HEK293 (cell line): ENCODE data around the gene UTP14A.

Experiments
- CTCF ChIA-PET: fragments of 350-600 bp; formaldehyde crosslinking; extraction: SDS; loops from one replicate; lab custom pipeline; 2021; ENCODE audit warnings: antibody characterized with exemption; lab: Yijun Ruan, JAX
- POLR2A ChIA-PET: fragments of 300-600 bp; formaldehyde crosslinking; extraction: SDS; loops from one replicate; lab custom pipeline; 2020; ENCODE audit warnings: antibody characterized with exemption, inconsistent platforms; lab: Yijun Ruan, JAX
- H3K27ac ChIP-seq: fragments of 200-500 bp; sonication (Bioruptor generic); 2 replicates; pipeline ENCODE4 v1.5.1; 2014; ENCODE audit warnings: low read depth, low read length, control low read depth, inconsistent platforms; ENCODE audit errors: extremely low read depth
- H3K36me3 ChIP-seq, 2 experiments: fragments of 200-500 bp in 1 of 2; sonication (Bioruptor generic) in 1 of 2; 1 replicate in 1 of 2; 2 replicates in 1 of 2; pipeline ENCODE4 v1.5.1; 2014 to 2017; ENCODE audit warnings: inconsistent platforms in 2 of 2, low read length in 2 of 2; ENCODE audit not compliant: control insufficient read depth in 2 of 2, insufficient read depth in 1 of 2
- H3K4me1 ChIP-seq: fragments of 200-500 bp; sonication (Bioruptor generic); 2 replicates; pipeline ENCODE4 v1.5.1; 2014; ENCODE audit warnings: mild to moderate bottlenecking, low read length, inconsistent platforms; ENCODE audit not compliant: control insufficient read depth, insufficient read depth
- H3K4me3 ChIP-seq: 2 replicates; pipeline ENCODE4 v1.5.1; 2011; ENCODE audit warnings: low read depth, mild to moderate bottlenecking, control low read depth, low read length, moderate library complexity
- H3K9me3 ChIP-seq: fragments of 200-500 bp; sonication (Bioruptor generic); 2 replicates; pipeline ENCODE4 v1.5.1; 2014; ENCODE audit warnings: low read depth, low read length, inconsistent platforms; ENCODE audit not compliant: control insufficient read depth, insufficient read depth
- GLI2 ChIP-seq: fragments of 450-650 bp; formaldehyde crosslinking; IDR thresholded peaks from 2 replicates; pipeline ENCODE4; 2017; ENCODE audit warnings: missing biosample characterization, missing genetic modification characterization, low read depth, borderline replicate concordance
- GLIS2 ChIP-seq: fragments of 450-650 bp; formaldehyde crosslinking; IDR thresholded peaks from 2 replicates; pipeline ENCODE4 v1.5.1; 2016; ENCODE audit warnings: missing biosample characterization, missing genetic modification characterization
- HOXC10 ChIP-seq: sonication (generic); formaldehyde crosslinking; IDR thresholded peaks from 2 replicates; pipeline ENCODE4 v1.8.1; 2023; ENCODE audit warnings: mild to moderate bottlenecking, missing genetic modification reagents
- KLF1 ChIP-seq: fragments of 450-650 bp; formaldehyde crosslinking; IDR thresholded peaks from 2 replicates; pipeline ENCODE4 v1.5.1; 2016; ENCODE audit warnings: missing biosample characterization, missing genetic modification characterization
- KLF17 ChIP-seq: fragments of 450-650 bp; formaldehyde crosslinking; IDR thresholded peaks from 2 replicates; pipeline ENCODE4 v1.5.1; 2016; ENCODE audit warnings: missing biosample characterization, missing genetic modification characterization
- KLF9 ChIP-seq: fragments of 450-650 bp; formaldehyde crosslinking; IDR thresholded peaks from 2 replicates; pipeline ENCODE4 v1.5.1; 2016; ENCODE audit warnings: missing biosample characterization, missing genetic modification characterization, low read depth
- OVOL3 ChIP-seq: fragments of 450-650 bp; formaldehyde crosslinking; IDR thresholded peaks from 2 replicates; pipeline ENCODE4 v1.5.1; 2016; ENCODE audit warnings: missing biosample characterization, missing genetic modification characterization
- PBX3 ChIP-seq: sonication (generic); formaldehyde crosslinking; IDR thresholded peaks from 2 replicates; pipeline ENCODE4 v1.8.1; 2022; ENCODE audit warnings: mild to moderate bottlenecking, moderate library complexity, missing genetic modification reagents
- PRDM1 ChIP-seq: fragments of 450-650 bp; formaldehyde crosslinking; IDR thresholded peaks from 2 replicates; pipeline ENCODE4; 2016; ENCODE audit warnings: missing biosample characterization, missing genetic modification characterization
- SALL2 ChIP-seq: fragments of 450-650 bp; formaldehyde crosslinking; IDR thresholded peaks from 2 replicates; pipeline ENCODE4 v1.5.0; 2017; ENCODE audit warnings: missing biosample characterization, mild to moderate bottlenecking, missing genetic modification characterization, borderline replicate concordance
- SCRT1 ChIP-seq: fragments of 450-650 bp; formaldehyde crosslinking; IDR thresholded peaks from 2 replicates; pipeline ENCODE4 v1.5.1; 2016; ENCODE audit warnings: missing biosample characterization, missing genetic modification characterization, borderline replicate concordance
- ZNF18 ChIP-seq: fragments of 450-650 bp; formaldehyde crosslinking; IDR thresholded peaks from 2 replicates; pipeline ENCODE4 v1.5.1; 2016; ENCODE audit warnings: missing biosample characterization, missing genetic modification characterization
- ZNF184 ChIP-seq: fragments of 450-650 bp; IDR thresholded peaks from 2 replicates; pipeline ENCODE4 v1.5.1; 2018; ENCODE audit warnings: missing biosample characterization, mild to moderate bottlenecking, missing genetic modification characterization
- ZNF26 ChIP-seq: fragments of 450-650 bp; formaldehyde crosslinking; IDR thresholded peaks from 2 replicates; pipeline ENCODE4 v1.5.1; 2016; ENCODE audit warnings: missing biosample characterization, missing genetic modification characterization
- ZNF266 ChIP-seq: fragments of 450-650 bp; formaldehyde crosslinking; IDR thresholded peaks from 2 replicates; pipeline ENCODE4 v1.5.1; 2016; ENCODE audit warnings: missing biosample characterization, missing genetic modification characterization, low read depth
- ZNF274 ChIP-seq, 2 experiments: fragments of 200-500 bp in 1 of 2; fragments of 450-650 bp in 1 of 2; sonication (Bioruptor generic) in 1 of 2; formaldehyde crosslinking in 1 of 2; IDR thresholded peaks; 2 replicates each; pipeline versions ENCODE4 v1.5.1 to v1.6.1; 2014 to 2016; ENCODE audit warnings: borderline replicate concordance in 1 of 2, inconsistent platforms in 1 of 2, low read length in 1 of 2, missing biosample characterization in 1 of 2, missing genetic modification characterization in 1 of 2
- ZNF292 ChIP-seq: fragments of 450-650 bp; formaldehyde crosslinking; IDR thresholded peaks from 2 replicates; pipeline ENCODE4 v1.5.1; 2016; ENCODE audit warnings: low read depth, missing biosample characterization, missing genetic modification characterization, borderline replicate concordance
- ZNF354C ChIP-seq: fragments of 450-650 bp; formaldehyde crosslinking; IDR thresholded peaks from 2 replicates; pipeline ENCODE4 v1.5.1; 2016; ENCODE audit warnings: missing biosample characterization, missing genetic modification characterization, low read depth, borderline replicate concordance
- ZNF555 ChIP-seq: fragments of 450-650 bp; formaldehyde crosslinking; conservative IDR thresholded peaks from 2 replicates; pipeline ENCODE4 v1.5.1; 2017; ENCODE audit warnings: missing biosample characterization, mild to moderate bottlenecking, missing genetic modification characterization, inconsistent platforms
- ZNF596 ChIP-seq: fragments of 450-650 bp; IDR thresholded peaks from 2 replicates; pipeline ENCODE4 v1.5.0; 2018; ENCODE audit warnings: missing biosample characterization, mild to moderate bottlenecking, missing genetic modification characterization, moderate library complexity
- ZNF610 ChIP-seq: fragments of 450-650 bp; formaldehyde crosslinking; IDR thresholded peaks from 2 replicates; pipeline ENCODE4 v1.5.1; 2016; ENCODE audit warnings: missing biosample characterization, missing genetic modification characterization, borderline replicate concordance
- ZNF677 ChIP-seq: fragments of 450-650 bp; IDR thresholded peaks from 2 replicates; pipeline ENCODE4 v1.5.0; 2018; ENCODE audit warnings: missing biosample characterization, mild to moderate bottlenecking, missing genetic modification characterization, moderate library complexity
- ZNF785 ChIP-seq: fragments of 450-650 bp; formaldehyde crosslinking; IDR thresholded peaks from 2 replicates; pipeline ENCODE4 v1.5.1; 2016; ENCODE audit warnings: missing biosample characterization, missing genetic modification characterization
- ZNF791 ChIP-seq: fragments of 450-650 bp; formaldehyde crosslinking; IDR thresholded peaks from 2 replicates; pipeline ENCODE4 v1.5.1; 2016; ENCODE audit warnings: missing biosample characterization, missing genetic modification characterization
- TF ChIP-seq, protein P1 (sequence below): fragments of 450-650 bp; formaldehyde crosslinking; IDR thresholded peaks from 2 replicates; pipeline ENCODE4 v1.5.1; 2016; ENCODE audit warnings: missing biosample characterization, missing genetic modification characterization
- TF ChIP-seq, protein P2 (sequence below): fragments of 450-650 bp; formaldehyde crosslinking; IDR thresholded peaks from 2 replicates; pipeline ENCODE4 v1.5.1; 2016; ENCODE audit warnings: missing biosample characterization, missing genetic modification characterization
- TF ChIP-seq, protein P3 (sequence below): fragments of 450-650 bp; formaldehyde crosslinking; IDR thresholded peaks from 2 replicates; pipeline ENCODE4 v1.5.1; 2017; ENCODE audit warnings: missing biosample characterization, missing genetic modification characterization

The UTP14A gene

DNA sequence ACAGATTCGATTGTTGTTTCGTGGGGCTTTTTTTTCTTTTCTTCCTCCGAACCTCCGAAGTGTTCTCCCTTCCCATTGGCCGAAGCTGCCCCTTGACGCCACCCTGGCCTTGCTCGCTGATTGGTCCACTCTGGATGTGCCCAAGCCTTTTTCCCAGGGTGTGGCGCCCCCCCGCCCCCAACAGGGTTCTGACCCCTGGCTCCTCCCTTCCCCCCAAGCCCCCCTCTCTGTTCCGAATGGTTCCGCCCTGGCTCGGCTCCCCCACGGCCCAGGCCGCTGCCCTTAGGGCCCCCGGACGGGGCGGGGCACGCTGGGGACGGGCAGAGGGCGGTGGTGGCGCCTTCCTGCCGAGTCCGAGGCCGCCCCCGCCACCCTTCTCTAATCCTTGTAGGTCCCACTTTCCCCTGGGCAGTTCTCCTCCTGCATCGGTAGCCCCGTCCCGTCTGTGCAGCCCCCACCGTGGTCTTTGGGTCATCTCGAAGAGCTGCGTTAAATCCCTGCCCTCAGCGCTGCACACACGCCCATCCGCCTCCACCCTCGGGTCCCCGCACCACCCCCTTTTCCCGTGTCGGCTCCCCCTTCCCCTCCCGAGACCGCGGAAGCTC, 25.5 kb downstream of the UTP14A start:
- ChIA-PET POLR2A (interaction anchor here (0.5 to 1.7 kb wide), 7 partner anchors 16 to 151 kb away, joined by 3 to 9 read pairs (median 4); partner anchors contain the start of gene UTP14A), CTCF (interaction anchor here (1.2 to 1.7 kb wide), 4 partner anchors 11 to 129 kb away, joined by 5 to 9 read pairs (median 8); no protein-coding TSS in a partner anchor)
- peaks cover 10 to 31% of the 10 kb centered on the region in 2 experiments for H3K36me3 ChIP-seq
- H3K4me1 ChIP-seq = no peaks in the 10 kb centered on the region; the same call in 1 of the 2 replicates
- H3K9me3 ChIP-seq = no peaks in the 10 kb centered on the region
- peak overlapping the region; percentile 50 for H3K4me3 ChIP-seq
- peak overlapping the region; percentile 85 for H3K27ac ChIP-seq
- TF ChIP-seq KLF17 (tag by site-specific recombination) (peak; percentile 71), HOXC10 (CRISPR knock-in tag) (no peak), GLIS2 (tag by site-specific recombination) (peak; percentile 78), ZNF26 (tag by site-specific recombination) (no peak), ZNF791 (tag by site-specific recombination) (no peak), ZNF677 (no peak), ZNF184 (tag by site-specific recombination) (no peak), PBX3 (CRISPR knock-in tag) (no peak), ZNF292 (tag by site-specific recombination) (no peak), KLF1 (tag by site-specific recombination) (peak; percentile 92), ZNF266 (tag by site-specific recombination) (no peak), ZNF354C (no peak), SCRT1 (no peak), KLF9 (tag by site-specific recombination) (peak; percentile 88), GLI2 (tag by site-specific recombination) (no peak), ZNF596 (tag by site-specific recombination) (no peak), OVOL3 (no peak), ZNF785 (tag by site-specific recombination) (no peak), SALL2 (tag by site-specific recombination) (no peak), ZNF274 (IDR thresholded peaks at IDR 0.05; ENCODE audit: low read length) (no peak), ZNF274 (tag by site-specific recombination; IDR thresholded peaks at IDR 0.05; ENCODE audit: borderline replicate concordance) (no peak), PRDM1 (tag by site-specific recombination) (no peak), ZNF555 (tag by site-specific recombination) (no peak), ZNF610 (no peak), ZNF18 (tag by site-specific recombination) (no peak)
- TF ChIP-seq, protein P1, sequence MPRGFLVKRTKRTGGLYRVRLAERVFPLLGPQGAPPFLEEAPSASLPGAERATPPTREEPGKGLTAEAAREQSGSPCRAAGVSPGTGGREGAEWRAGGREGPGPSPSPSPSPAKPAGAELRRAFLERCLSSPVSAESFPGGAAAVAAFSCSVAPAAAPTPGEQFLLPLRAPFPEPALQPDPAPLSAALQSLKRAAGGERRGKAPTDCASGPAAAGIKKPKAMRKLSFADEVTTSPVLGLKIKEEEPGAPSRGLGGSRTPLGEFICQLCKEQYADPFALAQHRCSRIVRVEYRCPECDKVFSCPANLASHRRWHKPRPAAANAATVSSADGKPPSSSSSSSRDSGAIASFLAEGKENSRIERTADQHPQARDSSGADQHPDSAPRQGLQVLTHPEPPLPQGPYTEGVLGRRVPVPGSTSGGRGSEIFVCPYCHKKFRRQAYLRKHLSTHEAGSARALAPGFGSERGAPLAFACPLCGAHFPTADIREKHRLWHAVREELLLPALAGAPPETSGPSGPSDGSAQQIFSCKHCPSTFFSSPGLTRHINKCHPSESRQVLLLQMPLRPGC = no peak
- TF ChIP-seq, protein P2, sequence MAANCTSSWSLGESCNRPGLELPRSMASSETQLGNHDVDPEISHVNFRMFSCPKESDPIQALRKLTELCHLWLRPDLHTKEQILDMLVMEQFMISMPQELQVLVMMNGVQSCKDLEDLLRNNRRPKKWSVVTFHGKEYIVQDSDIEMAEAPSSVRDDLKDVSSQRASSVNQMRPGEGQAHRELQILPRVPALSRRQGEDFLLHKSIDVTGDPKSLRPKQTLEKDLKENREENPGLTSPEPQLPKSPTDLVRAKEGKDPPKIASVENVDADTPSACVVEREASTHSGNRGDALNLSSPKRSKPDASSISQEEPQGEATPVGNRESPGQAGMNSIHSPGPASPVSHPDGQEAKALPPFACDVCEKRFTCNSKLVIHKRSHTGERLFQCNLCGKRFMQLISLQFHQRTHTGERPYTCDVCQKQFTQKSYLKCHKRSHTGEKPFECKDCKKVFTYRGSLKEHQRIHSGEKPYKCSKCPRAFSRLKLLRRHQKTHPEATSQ (tag by site-specific recombination) = no peak
- TF ChIP-seq, protein P3, sequence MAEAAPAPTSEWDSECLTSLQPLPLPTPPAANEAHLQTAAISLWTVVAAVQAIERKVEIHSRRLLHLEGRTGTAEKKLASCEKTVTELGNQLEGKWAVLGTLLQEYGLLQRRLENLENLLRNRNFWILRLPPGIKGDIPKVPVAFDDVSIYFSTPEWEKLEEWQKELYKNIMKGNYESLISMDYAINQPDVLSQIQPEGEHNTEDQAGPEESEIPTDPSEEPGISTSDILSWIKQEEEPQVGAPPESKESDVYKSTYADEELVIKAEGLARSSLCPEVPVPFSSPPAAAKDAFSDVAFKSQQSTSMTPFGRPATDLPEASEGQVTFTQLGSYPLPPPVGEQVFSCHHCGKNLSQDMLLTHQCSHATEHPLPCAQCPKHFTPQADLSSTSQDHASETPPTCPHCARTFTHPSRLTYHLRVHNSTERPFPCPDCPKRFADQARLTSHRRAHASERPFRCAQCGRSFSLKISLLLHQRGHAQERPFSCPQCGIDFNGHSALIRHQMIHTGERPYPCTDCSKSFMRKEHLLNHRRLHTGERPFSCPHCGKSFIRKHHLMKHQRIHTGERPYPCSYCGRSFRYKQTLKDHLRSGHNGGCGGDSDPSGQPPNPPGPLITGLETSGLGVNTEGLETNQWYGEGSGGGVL (tag by site-specific recombination) = no peak
